Measurements from ENCODE around the gene CD48. TPM values are rescaled to one million over a fixed set of nuclear protein-coding genes. Genes with fewer than 3 reads are reported as not detected.

CD48 gene
- total and polyA plus RNA-seq, 2 of the 4 experiments (the other 2 are of a cell fraction): not detected

DNA sequence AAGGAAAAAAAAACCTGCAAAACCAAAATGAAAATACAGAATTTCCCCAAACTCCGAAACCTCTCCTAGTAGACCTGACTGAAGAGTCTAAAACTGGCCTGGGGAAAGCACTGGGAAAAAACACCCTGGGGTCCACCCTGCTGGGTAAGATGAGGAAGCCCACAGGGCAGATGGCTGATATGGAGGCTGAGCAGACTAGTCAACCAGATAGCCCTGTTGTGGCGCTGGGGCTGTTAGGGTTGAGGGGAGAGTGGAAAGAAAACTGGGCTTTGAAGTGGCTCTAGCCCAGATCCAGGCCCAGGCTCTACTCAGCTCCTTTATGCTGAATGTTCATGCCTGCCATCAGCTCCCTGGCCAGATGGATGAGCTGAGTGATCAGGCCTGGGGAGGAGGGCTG lies 58.0 kb downstream of the CD48 start:
- Histone ChIP-seq H2AFZ (replicated peaks; ENCODE audit: low read length, poor library complexity) (no peak overlapping the region), H2AK5ac (ENCODE audit: low read depth, low read length) (no peak overlapping the region), H3K9me3 (ENCODE audit: control insufficient read depth, insufficient read depth, low read length) (no peaks in the 10 kb centered on the region), H3K27me3 (ENCODE audit: control insufficient read depth, insufficient read depth, low read length) (no peaks in the 10 kb centered on the region), H3K4ac (ENCODE audit: low read depth, low read length) (no peak overlapping the region), H2AK9ac (replicated peaks; ENCODE audit: low read depth, low read length, poor library complexity) (no peak overlapping the region), H2BK120ac (ENCODE audit: low read depth, low read length) (no peak overlapping the region), H4K5ac (ENCODE audit: low read depth, low read length) (no peak overlapping the region), H4K8ac (ENCODE audit: low read depth in 2 of 2, low read length in 2 of 2) (no peak overlapping the region), H3K56ac (ENCODE audit: extremely low read depth, insufficient read depth, low read length) (no peak overlapping the region), H3K27ac (ENCODE audit: insufficient read depth, low read length) (no peak overlapping the region), H3K4me2 (ENCODE audit: low read depth, low read length) (no peak overlapping the region), H3K9me1 (ENCODE audit: insufficient read depth, low read length) (no peaks in the 10 kb centered on the region), H3K14ac (replicated peaks; ENCODE audit: low read depth, low read length) (no peak overlapping the region), H3K23ac (ENCODE audit: low read depth, low read length) (no peak overlapping the region), H4K91ac (ENCODE audit: insufficient read depth, low read depth, low read length) (no peak overlapping the region), H3K4me1 (ENCODE audit: control insufficient read depth, insufficient read depth, low read length) (no peaks in the 10 kb centered on the region), H4K20me1 (ENCODE audit: insufficient read depth, low read length) (no peaks in the 10 kb centered on the region), H3K9ac (ENCODE audit: low read depth, low read length) (no peak overlapping the region), H2BK20ac (ENCODE audit: low read depth, low read length) (no peak overlapping the region), H3K36me3 (ENCODE audit: control insufficient read depth, insufficient read depth, low read length) (no peaks in the 10 kb centered on the region), H3K4me3 (ENCODE audit: insufficient read depth, low read depth, low read length) (no peak overlapping the region), H2BK5ac (ENCODE audit: low read depth, low read length, poor library complexity, severe bottlenecking) (no peak overlapping the region), H2BK15ac (ENCODE audit: low read depth, low read length) (no peak overlapping the region), H3K79me1 (ENCODE audit: low read depth in 1 of 2, low read length in 2 of 2) (no peaks in the 10 kb centered on the region), H3K18ac (ENCODE audit: low read depth, low read length) (no peak overlapping the region)
- ChIA-PET CTCF (no interaction called here), POLR2A (ENCODE audit: unreplicated experiment) (no interaction called here)
- no TSS peak for BruUV-seq (replicated peaks)
- DNase-seq (no peak), ATAC-seq (ENCODE audit: low read depth) (no peak)
- WGBS, 2 experiments (ENCODE audit: extremely low coverage in 2 of 2, insufficient read length in 1 of 2): 40% methylated on average over 1 of the region's 2 CpGs; no CpG with 5 or more reads in 1 of the 2 experiments
- TF ChIP-seq SMC3 (IDR thresholded peaks at IDR 0.05; ENCODE audit: low read depth, low read length) (no peak), RFX5 (IDR thresholded peaks at IDR 0.05; ENCODE audit: low read depth, low read length) (no peak), CHD1 (IDR thresholded peaks at IDR 0.05; ENCODE audit: low read depth, low read length) (no peak)
- intact Hi-C loops (cut with micrococcal nuclease) (no loop called here), in situ Hi-C loops (cut with MboI; ENCODE audit: low sequenced_read_pairs) (no loop called here), dilution Hi-C loops (cut with HindIII; ENCODE audit: low sequenced_read_pairs, unreplicated experiment) (no loop called here)
